Measurements from ENCODE around the gene SYTL3.

SYTL3 gene

DNA sequence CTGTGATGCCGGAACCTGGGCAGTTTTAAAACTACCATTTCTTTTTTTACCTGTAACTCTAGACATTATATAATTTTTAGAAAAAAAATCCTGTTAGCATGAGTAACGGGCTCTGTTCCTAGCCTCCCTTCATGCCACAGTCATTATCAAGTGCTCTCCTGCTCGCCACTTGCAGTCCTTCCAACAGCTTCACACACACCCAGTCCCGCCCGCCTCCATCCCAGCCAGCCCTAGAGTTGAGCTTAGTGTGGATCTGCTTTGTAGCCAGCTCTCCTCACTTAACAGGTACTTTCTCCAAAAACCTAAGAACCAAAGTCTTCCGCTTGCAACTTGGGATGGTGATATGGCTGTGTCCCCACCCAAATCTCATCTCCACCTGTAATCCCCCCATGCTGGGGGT is 117.9 kb downstream of the SYTL3 start:
- no peaks in the 10 kb centered on the region for H3K79me2 ChIP-seq (ENCODE audit: insufficient read depth, low read length)
- no peak overlapping the region for H3K4me3 ChIP-seq (ENCODE audit: low read length, poor library complexity, severe bottlenecking)
- H3K9me3 ChIP-seq (ENCODE audit: insufficient read depth, low read depth, low read length) = no peaks in the 10 kb centered on the region
- no peaks in the 10 kb centered on the region for H3F3A ChIP-seq (ENCODE audit: low read depth)
- no peak overlapping the region for H2AFZ ChIP-seq (ENCODE audit: low read length)
- H3K27me3 ChIP-seq (ENCODE audit: insufficient read depth, low read length, poor library complexity, severe bottlenecking) = no peaks in the 10 kb centered on the region
- no peaks in the 10 kb centered on the region for H3K9me2 ChIP-seq (replicated peaks; ENCODE audit: low read depth, low read length)
- H4K20me1 ChIP-seq (ENCODE audit: insufficient read depth, low read length, poor library complexity, severe bottlenecking) = no peaks in the 10 kb centered on the region
- H3K4me2 ChIP-seq (ENCODE audit: low read depth, low read length, poor library complexity, severe bottlenecking) = no peak overlapping the region
- H3K9ac ChIP-seq (ENCODE audit: low read depth, low read length, poor library complexity, severe bottlenecking) = no peak overlapping the region
- peaks cover 84% of the 10 kb centered on the region; the same call in 1 of the 2 replicates for H3K36me3 ChIP-seq (ENCODE audit: insufficient read depth, low read length)
- H3K4me1 ChIP-seq (ENCODE audit: insufficient read depth, low read length, poor library complexity, severe bottlenecking) = no peaks in the 10 kb centered on the region
- no peak for TF ChIP-seq EZH2phosphoT487 (IDR thresholded peaks at IDR 0.05; ENCODE audit: borderline replicate concordance)
- TF ChIP-seq, protein P1, sequence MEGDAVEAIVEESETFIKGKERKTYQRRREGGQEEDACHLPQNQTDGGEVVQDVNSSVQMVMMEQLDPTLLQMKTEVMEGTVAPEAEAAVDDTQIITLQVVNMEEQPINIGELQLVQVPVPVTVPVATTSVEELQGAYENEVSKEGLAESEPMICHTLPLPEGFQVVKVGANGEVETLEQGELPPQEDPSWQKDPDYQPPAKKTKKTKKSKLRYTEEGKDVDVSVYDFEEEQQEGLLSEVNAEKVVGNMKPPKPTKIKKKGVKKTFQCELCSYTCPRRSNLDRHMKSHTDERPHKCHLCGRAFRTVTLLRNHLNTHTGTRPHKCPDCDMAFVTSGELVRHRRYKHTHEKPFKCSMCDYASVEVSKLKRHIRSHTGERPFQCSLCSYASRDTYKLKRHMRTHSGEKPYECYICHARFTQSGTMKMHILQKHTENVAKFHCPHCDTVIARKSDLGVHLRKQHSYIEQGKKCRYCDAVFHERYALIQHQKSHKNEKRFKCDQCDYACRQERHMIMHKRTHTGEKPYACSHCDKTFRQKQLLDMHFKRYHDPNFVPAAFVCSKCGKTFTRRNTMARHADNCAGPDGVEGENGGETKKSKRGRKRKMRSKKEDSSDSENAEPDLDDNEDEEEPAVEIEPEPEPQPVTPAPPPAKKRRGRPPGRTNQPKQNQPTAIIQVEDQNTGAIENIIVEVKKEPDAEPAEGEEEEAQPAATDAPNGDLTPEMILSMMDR (conservative IDR thresholded peaks at IDR 0.05; ENCODE audit: low read length) = no peak

DNA sequence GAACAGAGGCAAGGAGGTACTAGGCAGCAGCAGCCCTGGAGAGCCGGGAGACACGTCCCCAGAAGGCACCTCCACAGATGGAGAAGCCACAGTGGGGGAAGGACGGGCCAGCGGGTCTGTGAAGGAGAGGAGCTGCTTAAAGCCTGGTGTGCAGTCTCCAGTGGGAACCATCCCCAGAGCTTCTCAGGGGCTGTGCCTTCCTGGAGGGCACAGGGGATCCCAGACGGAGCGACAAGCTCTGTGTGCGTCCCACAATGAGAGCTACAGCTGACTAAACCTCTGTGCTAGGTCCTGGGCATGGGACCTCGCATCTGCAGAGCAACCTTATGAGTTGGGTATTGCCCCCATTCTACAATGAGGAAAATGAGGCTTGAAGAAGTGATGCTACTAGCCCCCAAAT is 118.6 kb downstream of the SYTL3 start:
- no peaks in the 10 kb centered on the region for H3K9me2 ChIP-seq (replicated peaks; ENCODE audit: low read depth, low read length)
- H3F3A ChIP-seq (ENCODE audit: low read depth) = no peaks in the 10 kb centered on the region
- H4K20me1 ChIP-seq (ENCODE audit: insufficient read depth, low read length, poor library complexity, severe bottlenecking) = no peaks in the 10 kb centered on the region
- H3K9ac ChIP-seq (ENCODE audit: low read depth, low read length, poor library complexity, severe bottlenecking) = no peak overlapping the region
- H3K4me2 ChIP-seq (ENCODE audit: low read depth, low read length, poor library complexity, severe bottlenecking) = no peak overlapping the region
- H3K79me2 ChIP-seq (ENCODE audit: insufficient read depth, low read length) = no peaks in the 10 kb centered on the region
- no peaks in the 10 kb centered on the region for H3K9me3 ChIP-seq (ENCODE audit: insufficient read depth, low read depth, low read length)
- no peak overlapping the region for H3K4me3 ChIP-seq (ENCODE audit: low read length, poor library complexity, severe bottlenecking)
- TF ChIP-seq EZH2phosphoT487 (IDR thresholded peaks at IDR 0.05; ENCODE audit: borderline replicate concordance) = no peak
- TF ChIP-seq, protein P1 (conservative IDR thresholded peaks at IDR 0.05; ENCODE audit: low read length) = no peak
- no peak overlapping the region for H2AFZ ChIP-seq (ENCODE audit: low read length)
- no peaks in the 10 kb centered on the region for H3K4me1 ChIP-seq (ENCODE audit: insufficient read depth, low read length, poor library complexity, severe bottlenecking)
- H3K36me3 ChIP-seq (ENCODE audit: insufficient read depth, low read length) = peaks cover 91% of the 10 kb centered on the region; the same call in 1 of the 2 replicates
- H3K27me3 ChIP-seq (ENCODE audit: insufficient read depth, low read length, poor library complexity, severe bottlenecking) = no peaks in the 10 kb centered on the region

DNA sequence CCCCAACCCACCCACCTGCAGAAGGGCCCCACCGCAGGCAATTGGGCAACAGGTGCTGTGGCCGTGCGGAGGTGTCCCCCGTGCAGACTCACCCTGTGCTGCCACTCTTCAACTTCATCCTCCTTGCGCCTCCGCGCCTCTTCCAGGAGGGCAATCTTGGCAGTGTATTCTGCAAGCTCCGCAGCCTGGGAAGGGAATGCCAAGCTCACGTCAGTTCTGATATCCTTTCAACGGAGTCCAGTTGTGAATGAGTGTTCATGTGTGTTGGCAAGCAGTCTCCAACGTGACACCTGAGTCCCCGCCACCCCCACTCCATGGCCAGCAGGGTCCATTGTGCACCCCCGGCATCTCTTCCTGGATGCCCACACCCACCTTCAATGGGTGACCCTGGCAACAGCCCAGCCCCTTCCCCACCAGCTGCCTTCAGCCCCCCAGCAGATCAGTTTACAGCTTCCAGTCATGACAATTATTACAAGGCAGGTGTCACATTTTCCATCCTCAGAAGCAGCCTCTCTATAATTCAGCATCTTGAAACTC is 119.4 kb downstream of the SYTL3 start:
- Histone ChIP-seq H3K4me1 (ENCODE audit: insufficient read depth, low read length, poor library complexity, severe bottlenecking) (no peaks in the 10 kb centered on the region), H3K9me3 (ENCODE audit: insufficient read depth, low read depth, low read length) (no peaks in the 10 kb centered on the region), H3K9ac (ENCODE audit: low read depth, low read length, poor library complexity, severe bottlenecking) (no peak overlapping the region), H2AFZ (ENCODE audit: low read length) (no peak overlapping the region), H3K27me3 (ENCODE audit: insufficient read depth, low read length, poor library complexity, severe bottlenecking) (no peaks in the 10 kb centered on the region), H3K79me2 (ENCODE audit: insufficient read depth, low read length) (no peaks in the 10 kb centered on the region), H3K4me3 (ENCODE audit: low read length, poor library complexity, severe bottlenecking) (no peak overlapping the region), H3F3A (ENCODE audit: low read depth) (no peaks in the 10 kb centered on the region), H3K36me3 (ENCODE audit: insufficient read depth, low read length) (peaks cover 99% of the 10 kb centered on the region; the same call in 1 of the 2 replicates), H3K4me2 (ENCODE audit: low read depth, low read length, poor library complexity, severe bottlenecking) (no peak overlapping the region), H4K20me1 (ENCODE audit: insufficient read depth, low read length, poor library complexity, severe bottlenecking) (no peaks in the 10 kb centered on the region), H3K9me2 (replicated peaks; ENCODE audit: low read depth, low read length) (no peaks in the 10 kb centered on the region)
- no peak for TF ChIP-seq EZH2phosphoT487 (IDR thresholded peaks at IDR 0.05; ENCODE audit: borderline replicate concordance)
